Jurkat, Clone E6-1 (cell line): ENCODE results near the gene SLC16A5.

Experiments used
- DNase-seq: peaks from one replicate; pipeline ENCODE4 v3.0.0-alpha.2; 2011; ENCODE audit warnings: low read depth, low spot score
- H3K4me3 ChIP-seq: 2 replicates; pipeline ENCODE4 v1.5.1; 2011; ENCODE audit warnings: mild to moderate bottlenecking, low read length, control low read depth, moderate library complexity

Gene SLC16A5

DNA sequence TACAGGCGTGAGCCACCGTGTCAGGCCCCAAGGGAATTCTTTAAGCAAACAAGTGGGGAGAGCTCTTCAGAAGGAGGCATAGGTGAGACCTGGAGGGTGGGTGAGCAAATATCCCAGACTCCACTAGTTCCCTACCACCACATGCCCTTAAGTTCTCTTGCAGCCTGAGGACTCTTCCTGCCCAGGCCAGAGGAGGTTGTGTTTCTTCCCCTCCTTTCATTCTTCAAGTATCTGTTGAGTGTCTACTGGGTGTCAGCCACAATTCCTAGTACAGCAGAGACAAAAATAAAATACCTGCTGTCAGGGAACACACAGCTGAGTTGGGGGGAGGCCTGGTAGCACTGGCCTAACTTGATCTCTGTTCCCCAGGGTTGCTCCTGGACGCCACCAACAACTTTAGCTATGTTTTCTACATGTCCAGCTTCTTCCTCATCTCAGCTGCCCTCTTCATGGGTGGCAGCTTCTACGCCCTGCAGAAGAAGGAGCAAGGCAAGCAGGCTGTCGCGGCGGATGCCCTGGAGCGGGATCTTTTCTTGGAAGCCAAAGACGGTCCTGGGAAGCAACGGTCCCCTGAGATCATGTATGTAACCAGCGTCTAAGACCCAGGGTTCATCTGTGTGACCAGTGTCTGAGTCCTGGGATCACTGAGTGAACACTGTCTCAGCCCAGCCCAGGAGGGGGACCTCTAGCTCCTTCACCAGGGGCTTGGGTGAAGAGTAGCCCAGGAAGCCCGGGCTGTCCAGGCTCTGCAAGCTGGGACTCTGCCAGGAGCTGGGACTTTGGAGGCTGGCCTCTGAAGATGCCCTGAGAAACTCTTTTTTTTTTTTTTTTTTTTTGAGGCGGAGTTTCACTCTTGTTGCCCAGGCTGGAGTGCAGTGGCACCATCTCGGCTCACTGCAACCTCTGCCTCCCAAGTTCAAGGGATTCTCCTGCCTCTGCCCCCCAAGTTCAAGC is 16.1 kb downstream of the SLC16A5 start:
- DNase-seq: no peak
- no peak overlapping the region for H3K4me3 ChIP-seq

DNA sequence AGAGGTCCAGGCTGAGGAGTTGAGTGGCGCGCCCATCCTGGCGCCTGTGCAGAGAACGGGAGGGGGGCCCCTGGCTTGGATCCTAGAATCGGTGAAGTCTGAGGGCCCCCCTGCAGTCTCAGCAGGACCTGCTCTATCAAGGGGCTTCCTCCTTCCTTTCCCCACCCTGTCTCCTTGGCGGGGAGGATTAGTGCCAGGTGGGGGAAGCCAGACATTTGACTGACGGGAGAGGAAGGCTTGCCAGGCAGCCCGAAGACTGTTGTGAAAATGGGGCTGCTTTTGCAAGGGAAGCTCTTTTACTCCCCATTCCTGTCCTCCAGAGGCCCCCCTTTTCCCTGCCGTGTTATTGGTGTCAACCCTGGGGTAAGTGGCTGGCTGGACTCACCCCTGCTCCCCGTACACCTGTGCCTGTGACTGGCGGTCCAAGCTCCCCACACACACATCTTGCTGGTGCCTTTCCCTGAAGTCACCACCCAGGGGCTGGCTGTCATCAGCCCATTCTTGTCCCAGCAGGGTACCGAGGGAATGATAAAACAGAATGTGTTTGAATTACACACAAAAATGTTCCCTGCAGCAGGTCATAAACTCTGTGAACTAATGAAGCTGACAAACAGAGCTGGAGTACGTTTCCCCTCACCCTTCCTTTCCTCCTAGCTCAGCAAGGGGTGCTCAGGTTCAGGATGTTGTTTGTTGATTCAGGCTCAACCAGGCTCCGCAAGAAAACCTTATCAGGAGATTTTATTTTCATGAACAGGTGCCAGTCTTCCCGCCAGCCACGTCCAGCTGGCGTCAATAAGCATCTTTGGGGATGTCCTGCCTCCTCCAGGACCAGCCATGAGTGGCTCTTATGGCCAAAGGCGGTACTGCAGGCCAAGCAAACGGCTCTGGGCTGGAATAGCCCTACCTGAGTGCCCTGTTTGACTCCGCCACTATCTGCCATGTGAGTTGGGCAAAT is 17.6 kb downstream of the SLC16A5 start:
- H3K4me3 ChIP-seq: no peak overlapping the region
- no peak for DNase-seq

DNA sequence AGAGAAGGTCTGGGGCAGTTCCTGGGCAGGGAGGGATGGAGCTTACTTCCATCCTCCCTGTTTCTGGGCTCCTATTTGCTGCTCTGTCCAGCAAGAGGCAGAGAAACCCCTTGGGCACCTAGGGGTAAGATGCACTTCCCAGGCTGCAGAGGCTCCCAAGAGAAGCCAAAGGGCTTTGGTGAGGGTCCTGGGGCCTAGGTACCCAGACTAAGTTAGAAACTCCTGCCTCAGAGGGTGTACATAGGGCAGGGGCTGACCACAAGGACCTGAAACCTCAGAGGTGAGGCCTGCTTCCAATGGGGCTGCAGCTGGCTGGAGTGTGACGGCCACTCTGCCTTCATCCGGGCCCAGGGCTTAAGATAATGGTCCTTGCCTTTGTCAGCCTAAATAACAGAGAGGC is 20.4 kb downstream of the SLC16A5 start:
- no peak overlapping the region for H3K4me3 ChIP-seq
- no peak for DNase-seq

DNA sequence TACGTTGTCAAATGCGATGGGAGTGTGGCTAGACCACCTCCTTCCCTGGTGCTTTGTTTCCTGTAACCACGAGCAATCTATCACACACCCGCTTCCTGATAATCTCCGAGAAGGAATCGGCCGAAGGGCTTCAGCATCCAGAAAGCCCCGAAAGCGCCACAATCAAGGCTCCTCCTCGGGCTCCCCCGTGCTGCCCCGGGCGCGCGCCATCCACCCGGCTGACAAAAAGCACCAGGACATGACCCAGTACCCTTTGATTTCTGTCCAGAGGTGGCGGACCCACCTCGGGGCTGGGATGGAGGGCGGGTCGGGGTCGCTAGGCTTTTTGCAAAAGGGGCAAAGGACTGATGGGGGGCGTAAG is 21.3 kb downstream of the SLC16A5 start:
- peak; percentile 42 for DNase-seq
- peak overlapping the region; percentile 84 for H3K4me3 ChIP-seq

DNA sequence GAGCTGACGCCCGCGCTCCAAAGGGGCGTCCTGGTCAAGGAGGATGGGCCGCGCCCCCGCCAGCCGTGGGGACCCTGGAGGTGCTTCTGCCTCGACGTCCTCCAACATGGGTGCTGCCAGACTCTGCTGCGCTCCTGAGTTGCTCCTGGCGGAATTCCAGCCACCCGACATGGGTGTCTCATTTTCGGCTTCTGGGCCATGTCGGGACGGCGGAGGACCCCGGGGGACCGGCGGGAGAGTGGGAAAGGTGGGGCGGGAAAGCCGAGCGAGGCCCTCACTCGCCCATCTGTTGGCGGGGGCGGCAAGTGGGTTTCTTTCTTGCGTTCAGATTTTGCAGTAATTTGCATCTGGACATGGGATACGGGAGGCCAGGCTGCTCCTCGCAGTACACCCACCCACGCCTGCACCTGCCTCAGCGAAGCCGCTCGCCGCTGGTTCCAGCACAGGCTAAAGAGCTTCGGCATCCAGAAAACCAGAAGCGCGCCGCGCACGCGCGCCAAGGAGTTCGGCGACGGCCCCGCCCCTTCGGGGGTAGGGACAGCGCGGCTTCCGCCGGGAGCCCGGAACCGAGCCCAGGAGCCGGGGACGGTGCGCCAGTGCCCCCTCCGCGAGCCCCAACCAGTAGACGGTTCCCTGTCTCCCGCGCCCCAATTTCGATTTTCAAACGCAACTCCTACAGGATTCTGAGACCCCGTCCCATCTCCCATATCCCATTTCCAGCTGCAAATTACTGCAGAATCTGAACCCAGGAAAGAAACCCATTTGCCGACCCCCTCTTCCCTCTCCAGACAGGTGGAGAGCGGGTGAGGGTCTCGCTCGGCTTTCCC is 21.9 kb downstream of the SLC16A5 start, which contains the start of gene ARMC7:
ARMC7 (plus strand) TSS at position 563 of the 827 bp plus-strand sequence. CDS start 320 bp downstream, outside the sequence.
- peak; percentile 77 for DNase-seq

DNA sequence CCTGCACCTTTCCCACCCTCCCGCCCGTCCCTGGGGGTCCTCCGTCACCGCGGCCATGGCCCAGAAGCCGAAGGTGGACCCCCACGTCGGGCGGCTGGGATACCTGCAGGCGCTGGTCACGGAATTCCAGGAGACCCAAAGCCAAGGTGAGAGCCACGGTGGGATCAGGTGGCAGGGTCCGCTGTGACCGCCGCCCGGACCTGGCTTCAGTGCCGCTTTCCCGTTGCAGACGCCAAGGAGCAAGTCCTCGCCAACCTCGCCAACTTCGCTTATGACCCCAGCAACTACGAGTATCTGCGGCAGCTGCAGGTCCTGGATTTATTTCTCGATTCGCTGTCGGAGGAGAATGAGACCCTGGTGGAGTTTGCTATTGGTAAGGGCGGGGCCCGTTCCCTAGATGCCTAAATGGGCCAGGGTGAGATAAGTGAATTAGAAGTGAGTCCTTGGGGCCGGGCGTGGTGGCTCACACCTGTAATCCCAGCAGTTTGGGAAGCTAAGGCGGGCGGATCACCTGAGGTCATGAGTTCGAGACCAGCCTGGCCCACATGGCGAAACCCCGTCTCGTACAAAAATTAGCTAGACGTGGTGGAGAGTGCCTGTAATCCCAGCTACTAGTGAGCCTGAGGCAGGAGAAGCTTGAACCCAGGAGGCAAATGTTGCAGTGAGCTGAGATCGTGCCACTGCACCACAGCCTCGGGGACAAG is 22.6 kb downstream of the SLC16A5 start:
- no peak for DNase-seq
- H3K4me3 ChIP-seq: peak overlapping the region; percentile 84

More for the DNA sequence above, 21.9 kb downstream of the SLC16A5 start, which contains the start of gene ARMC7:
- peak within 1 kb of the TSS; percentile 84 for H3K4me3 ChIP-seq

DNA sequence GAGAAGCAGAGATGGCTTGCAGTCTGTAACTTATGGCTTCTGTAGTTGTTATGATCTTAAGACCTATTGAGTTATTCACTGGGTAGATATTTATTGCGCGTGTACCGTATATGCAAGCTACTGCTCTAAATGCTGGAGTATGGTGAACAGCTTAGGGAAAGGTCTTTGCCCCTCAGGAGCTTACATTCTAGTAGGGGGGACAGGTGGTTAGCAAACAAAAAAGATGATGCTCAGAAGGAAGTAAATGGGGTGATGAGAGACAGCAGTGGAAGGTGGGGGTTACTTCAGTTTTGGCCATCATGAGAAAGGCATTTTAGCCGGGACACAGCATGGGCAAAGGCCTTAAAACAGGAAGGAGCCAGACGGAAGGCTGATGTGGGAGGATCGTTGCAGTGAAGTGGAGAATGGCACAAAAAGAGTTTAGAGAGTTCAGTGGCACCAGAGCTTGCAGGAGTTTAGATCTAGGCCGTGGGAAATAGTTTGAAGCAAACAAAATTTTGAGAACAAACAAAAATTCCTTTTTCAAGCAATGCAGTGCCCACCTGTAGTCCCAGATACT is 24.1 kb downstream of the SLC16A5 start:
- DNase-seq: no peak
- no peak overlapping the region for H3K4me3 ChIP-seq

DNA sequence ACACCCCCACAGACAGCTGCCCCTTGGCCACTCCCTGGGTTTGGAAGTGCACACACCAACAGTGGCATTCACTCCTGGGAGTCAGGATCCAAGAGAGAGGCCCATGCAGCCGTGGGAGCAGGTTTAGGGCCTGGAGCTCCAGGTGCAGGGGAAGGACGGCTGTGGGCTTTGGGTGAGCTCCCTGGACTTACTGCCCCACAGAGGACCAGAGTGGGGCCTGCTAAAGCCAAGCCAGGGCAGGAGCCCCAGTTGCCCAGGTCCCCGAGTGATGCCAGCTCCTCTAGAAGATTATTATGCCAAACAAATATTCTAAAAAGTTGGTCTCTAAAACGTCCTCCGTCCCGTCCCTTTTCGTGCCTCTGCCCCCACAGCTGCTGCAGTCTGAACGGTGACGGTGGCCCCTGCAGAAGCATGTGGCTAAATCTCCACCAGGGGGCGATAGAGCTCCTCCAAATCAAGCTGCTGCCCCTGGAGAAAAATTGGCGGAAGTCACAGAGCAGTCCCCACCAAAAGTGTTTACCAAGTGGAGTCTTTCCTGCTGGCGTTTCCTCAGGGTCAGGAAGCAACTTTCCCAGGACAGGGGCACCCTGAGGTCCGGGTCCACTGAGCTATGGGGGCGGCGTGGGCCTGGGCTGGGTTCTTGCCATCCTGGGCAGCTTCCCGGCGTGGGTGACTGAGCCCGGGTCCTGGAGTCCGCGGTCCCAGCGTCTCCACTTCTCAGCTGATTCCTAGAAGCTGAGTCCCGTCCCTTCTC is 26.2 kb downstream of the SLC16A5 start:
- H3K4me3 ChIP-seq: no peak overlapping the region
- peak; percentile 91 for DNase-seq

DNA sequence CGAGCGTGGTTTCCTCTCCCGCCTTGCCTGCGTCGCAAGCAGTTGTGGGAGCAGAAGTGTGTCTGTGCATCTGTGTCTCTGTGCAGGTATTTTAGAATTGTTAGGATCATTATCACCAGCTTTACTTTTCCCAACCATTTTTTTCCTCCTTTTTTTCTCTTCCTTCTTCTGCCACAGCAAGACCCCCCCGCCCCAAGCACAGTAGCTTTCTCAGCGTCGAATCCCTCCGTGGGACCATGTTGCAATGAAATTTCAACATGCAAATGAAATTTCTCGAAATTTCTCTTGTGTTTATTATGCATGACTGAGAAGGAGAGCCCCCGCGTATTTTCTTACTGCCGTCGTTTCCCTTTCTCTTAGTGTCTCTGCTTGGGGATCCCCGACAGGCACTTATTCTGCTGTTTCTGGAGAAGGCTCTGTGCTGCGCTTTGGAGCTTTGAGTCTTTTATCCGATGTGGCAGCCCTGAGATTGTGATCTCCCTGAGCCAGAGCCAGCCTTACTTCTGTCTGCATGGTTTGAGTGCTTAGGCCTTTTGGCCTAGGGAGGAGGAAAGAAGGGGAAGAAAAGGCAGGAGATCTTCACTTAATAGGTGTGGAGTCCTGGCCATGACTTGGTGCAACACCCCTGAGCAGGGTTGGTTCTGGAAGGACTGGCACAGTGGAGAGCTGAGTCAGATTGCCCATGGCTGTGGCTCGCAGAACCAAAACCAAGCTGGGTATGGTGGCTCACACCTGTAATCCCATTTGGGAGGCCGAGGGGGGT is 27.0 kb downstream of the SLC16A5 start:
- no peak for DNase-seq
- no peak overlapping the region for H3K4me3 ChIP-seq

DNA sequence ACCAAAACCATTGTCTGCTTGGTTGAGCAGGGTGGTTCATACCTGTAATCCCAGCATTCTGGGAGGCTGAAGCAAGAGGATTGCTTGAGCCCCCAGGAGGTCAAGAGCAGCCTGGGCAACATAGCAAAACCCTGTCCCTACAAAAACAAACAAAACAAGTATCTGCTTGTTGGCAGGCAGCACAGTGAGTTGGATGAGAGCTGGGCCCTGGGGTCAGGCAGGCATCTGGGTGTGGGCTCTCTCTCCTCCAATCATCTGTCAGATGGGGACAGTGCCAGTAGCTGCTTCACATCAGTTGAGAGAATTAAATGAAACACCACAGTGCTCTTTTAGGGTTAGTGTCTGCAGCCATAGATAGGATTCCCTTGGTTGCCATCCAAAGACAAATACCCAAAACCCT is 27.8 kb downstream of the SLC16A5 start:
- H3K4me3 ChIP-seq: no peak overlapping the region
- no peak for DNase-seq

DNA sequence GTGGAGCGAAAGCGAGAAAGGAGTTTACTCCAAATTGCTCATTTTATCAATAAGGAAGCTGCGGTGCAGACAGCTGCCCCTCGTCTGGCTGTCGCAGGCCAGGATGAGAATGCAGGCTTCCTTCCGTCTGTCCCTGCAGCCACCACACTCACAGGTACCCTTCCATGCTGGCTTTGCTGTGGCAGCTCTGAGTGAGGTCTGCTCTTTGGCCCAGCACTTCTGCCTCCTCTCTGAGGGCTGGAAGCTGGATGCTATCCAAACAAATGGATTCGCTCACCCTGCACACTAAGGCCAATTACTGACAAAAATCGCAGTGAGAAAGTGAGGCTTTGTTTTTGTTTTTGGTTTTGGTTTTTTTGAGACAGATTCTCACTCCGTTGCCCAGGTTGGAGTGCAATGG is 29.0 kb downstream of the SLC16A5 start:
- no peak overlapping the region for H3K4me3 ChIP-seq
- no peak for DNase-seq

DNA sequence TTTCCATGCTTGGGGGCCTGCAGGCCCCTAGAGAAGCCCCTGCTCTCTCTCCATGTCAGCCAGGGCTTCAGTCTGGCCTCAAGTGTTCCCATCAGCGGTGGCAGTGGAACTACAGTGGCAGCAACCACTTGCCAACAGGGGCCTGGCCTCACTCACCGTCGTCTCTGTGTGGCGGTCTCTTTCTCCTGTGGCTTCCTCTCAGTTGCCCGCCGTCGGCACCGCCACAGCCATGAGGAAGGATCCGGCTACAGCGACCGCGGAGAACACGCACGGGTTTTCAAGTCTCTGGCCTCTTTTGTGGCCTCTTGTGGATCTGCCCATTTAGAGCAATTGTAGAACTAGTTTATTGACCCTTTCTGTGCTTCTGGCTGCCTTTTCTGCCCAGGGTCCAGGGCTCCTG is 30.6 kb downstream of the SLC16A5 start:
- DNase-seq: no peak
- H3K4me3 ChIP-seq: no peak overlapping the region

DNA sequence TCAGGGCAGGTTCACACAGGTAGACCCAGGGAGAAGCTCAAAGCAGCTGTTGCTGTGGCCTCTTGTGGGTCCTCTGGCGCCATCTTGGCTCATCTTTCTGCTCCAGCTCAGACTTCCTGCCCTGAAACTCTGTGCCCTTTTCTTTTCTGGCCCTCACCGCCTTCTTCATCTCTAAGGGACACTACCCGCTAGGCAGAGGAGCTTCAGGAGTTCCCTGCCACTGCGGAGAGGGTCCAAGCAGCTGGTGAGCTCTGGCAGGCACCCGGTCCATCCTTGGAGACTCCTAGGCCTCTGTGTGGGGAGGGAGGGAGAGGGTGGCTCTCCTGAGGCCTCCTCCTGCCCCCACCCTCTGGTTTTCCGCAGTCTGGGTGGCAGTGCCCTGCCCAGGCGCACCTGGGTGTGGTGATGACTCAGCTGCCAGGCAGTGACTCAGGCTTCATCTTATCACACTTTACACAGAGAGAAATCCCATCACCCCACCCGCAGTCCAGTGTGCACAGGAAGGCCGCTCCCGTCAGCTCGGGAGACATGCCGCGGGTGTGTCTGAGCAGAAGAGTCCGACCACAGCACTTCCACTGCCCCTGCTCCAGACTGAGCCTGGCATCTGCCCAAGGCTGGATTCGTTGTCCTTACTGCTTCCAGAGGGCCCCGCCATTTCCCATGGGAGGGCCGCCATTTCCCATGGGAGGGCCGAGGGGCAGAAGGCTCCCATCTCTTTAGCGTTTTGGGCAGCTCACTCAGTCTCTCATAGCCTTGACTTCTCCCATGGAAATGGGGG is 36.5 kb downstream of the SLC16A5 start:
- DNase-seq: no peak
- no peak overlapping the region for H3K4me3 ChIP-seq

DNA sequence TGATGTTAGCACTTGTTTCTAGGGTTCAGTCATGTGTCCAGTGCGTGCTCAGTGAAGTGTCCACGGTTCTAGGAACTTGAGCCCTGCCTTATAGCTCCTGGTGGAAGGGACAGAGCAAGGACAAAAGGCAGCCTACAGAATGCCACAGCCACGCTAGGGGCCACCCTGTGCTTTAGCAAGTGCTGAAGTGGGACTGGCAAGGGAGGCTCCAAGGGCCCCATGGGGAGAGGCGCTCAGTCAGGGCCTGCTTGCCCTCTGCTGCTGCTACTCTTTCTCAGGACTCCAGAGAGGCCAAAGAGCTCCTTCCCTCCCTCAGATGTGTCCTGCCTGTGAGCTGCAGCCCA is 37.0 kb downstream of the SLC16A5 start:
- no peak for DNase-seq
- H3K4me3 ChIP-seq: no peak overlapping the region

DNA sequence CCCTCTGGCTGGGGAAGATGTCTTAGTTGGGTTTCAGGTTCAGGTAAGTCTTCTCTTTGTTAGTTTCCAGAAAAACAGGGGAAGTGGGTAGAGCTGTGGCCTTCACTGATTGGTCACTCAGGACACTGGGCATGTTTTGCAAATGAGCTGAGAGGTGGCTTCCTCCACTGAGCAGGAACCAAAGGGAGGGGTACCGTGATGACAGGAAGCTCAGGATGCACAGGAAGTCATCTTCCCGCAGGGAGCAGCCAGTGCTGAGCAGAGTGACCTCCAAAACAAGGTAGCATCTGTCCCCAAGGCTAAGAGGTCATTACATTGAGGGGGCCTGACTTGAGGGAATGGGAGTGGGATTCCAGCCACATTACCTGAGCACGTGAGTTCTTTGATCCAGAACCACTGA is 38.2 kb downstream of the SLC16A5 start:
- H3K4me3 ChIP-seq: no peak overlapping the region
- DNase-seq: no peak

DNA sequence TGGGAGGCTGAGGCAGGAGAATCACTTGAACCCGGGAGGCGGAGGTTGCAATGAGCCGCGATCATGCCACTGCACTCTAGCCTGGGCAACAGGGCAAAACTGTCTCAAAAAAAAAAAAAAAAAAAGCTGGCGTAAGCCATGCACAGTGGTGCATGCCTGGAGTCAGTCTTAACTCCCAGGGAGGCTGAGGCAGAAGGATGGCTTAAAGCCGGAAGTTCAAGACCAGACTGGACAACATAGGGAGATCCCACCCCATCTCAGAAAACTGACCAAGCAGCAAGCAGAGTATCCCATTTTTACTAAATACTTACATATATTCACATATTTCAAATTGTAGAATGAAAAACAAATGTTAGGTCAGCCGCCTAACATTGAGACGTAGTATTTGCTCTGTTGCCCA is 39.2 kb downstream of the SLC16A5 start:
- no peak for DNase-seq

More for the DNA sequence above, 39.2 kb downstream of the SLC16A5 start:
- no peak overlapping the region for H3K4me3 ChIP-seq
